ENCODE results near the gene GSDME.

DNA sequence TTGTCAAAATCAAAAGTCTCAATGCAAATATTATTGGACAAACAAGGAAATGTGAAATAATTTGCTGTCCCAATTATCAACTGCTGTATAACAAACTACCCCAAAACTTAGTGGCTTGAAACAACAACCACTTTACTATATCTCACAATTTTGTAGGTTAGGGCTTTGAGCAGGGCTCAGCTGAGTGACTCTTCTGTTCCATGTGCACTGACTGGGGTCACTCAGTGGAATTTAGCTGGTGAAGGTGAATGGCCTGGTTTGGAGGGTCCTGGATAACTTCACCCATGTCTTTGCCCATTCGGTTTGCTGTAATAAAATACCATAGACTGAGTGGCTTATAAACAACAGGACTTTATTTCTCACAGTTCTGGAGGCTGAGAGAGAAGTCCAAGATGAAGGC, 3.7 kb upstream of the GSDME start:
- TF ChIP-seq, protein P1, sequence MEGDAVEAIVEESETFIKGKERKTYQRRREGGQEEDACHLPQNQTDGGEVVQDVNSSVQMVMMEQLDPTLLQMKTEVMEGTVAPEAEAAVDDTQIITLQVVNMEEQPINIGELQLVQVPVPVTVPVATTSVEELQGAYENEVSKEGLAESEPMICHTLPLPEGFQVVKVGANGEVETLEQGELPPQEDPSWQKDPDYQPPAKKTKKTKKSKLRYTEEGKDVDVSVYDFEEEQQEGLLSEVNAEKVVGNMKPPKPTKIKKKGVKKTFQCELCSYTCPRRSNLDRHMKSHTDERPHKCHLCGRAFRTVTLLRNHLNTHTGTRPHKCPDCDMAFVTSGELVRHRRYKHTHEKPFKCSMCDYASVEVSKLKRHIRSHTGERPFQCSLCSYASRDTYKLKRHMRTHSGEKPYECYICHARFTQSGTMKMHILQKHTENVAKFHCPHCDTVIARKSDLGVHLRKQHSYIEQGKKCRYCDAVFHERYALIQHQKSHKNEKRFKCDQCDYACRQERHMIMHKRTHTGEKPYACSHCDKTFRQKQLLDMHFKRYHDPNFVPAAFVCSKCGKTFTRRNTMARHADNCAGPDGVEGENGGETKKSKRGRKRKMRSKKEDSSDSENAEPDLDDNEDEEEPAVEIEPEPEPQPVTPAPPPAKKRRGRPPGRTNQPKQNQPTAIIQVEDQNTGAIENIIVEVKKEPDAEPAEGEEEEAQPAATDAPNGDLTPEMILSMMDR (IDR thresholded peaks at IDR 0.05): no peak
- no peak for TF ChIP-seq POLR2A (IDR thresholded peaks at IDR 0.05)

All from lower leg skin (tissue), 3 donors.